ENCODE data around the gene ENTPD2. TPM values are rescaled to one million over a fixed set of nuclear protein-coding genes. Genes with fewer than 3 reads are reported as not detected.

ENTPD2 gene
- total and polyA plus RNA-seq, 2 of the 4 experiments (the other 2 are of a cell fraction) = not detected

GRCh38 chr9:137009217-137009616 is 44.6 kb downstream of the ENTPD2 start:
- H3K27me3 ChIP-seq (ENCODE audit: control insufficient read depth, insufficient read depth, low read length) = no peaks in the 10 kb centered on the region
- no peak overlapping the region for H2BK120ac ChIP-seq (ENCODE audit: low read depth, low read length)
- no peaks in the 10 kb centered on the region for H3K79me1 ChIP-seq (ENCODE audit: low read depth in 1 of 2, low read length in 2 of 2)
- no peak overlapping the region for H3K14ac ChIP-seq (replicated peaks; ENCODE audit: low read depth, low read length)
- no peak overlapping the region for H2AK9ac ChIP-seq (replicated peaks; ENCODE audit: low read depth, low read length, poor library complexity)
- 100% methylated on average over 4 of the region's 18 CpGs; no CpG with 5 or more reads in 1 of the 2 experiments for WGBS, 2 experiments (ENCODE audit: extremely low coverage in 2 of 2, insufficient read length in 1 of 2)
- peaks cover 11% of the 10 kb centered on the region for H3K4me1 ChIP-seq (ENCODE audit: control insufficient read depth, insufficient read depth, low read length)
- H2AK5ac ChIP-seq (ENCODE audit: low read depth, low read length) = no peak overlapping the region
- H3K23ac ChIP-seq (ENCODE audit: low read depth, low read length) = no peak overlapping the region
- H4K8ac ChIP-seq (ENCODE audit: low read depth in 2 of 2, low read length in 2 of 2) = no peak overlapping the region
- H3K9me1 ChIP-seq (ENCODE audit: insufficient read depth, low read length) = peaks cover 5% of the 10 kb centered on the region; the same call in 1 of the 2 replicates
- no peak overlapping the region for H4K5ac ChIP-seq (ENCODE audit: low read depth, low read length)
- TF ChIP-seq RFX5 (IDR thresholded peaks at IDR 0.05; ENCODE audit: low read depth, low read length) = no peak
- no peak for TF ChIP-seq MAZ (IDR thresholded peaks at IDR 0.05; ENCODE audit: borderline replicate concordance, low read depth, low read length)
- no peak for TF ChIP-seq NFE2L2 (IDR thresholded peaks at IDR 0.05; ENCODE audit: low read depth, low read length)
- no peak for TF ChIP-seq BHLHE40 (IDR thresholded peaks at IDR 0.05; ENCODE audit: low read depth, low read length)
- TF ChIP-seq RCOR1 (IDR thresholded peaks at IDR 0.05; ENCODE audit: insufficient replicate concordance, low read length) = no peak
- no peak for TF ChIP-seq ELK1 (IDR thresholded peaks at IDR 0.05; ENCODE audit: borderline replicate concordance, low read depth, low read length)
- TF ChIP-seq RAD21 (IDR thresholded peaks at IDR 0.05; ENCODE audit: low read length) = no peak
- no peak for TF ChIP-seq FOS (IDR thresholded peaks at IDR 0.05; ENCODE audit: low read depth, low read length)
- no peak for TF ChIP-seq USF2 (IDR thresholded peaks at IDR 0.05; ENCODE audit: low read depth, low read length)
- TF ChIP-seq MAFK (IDR thresholded peaks at IDR 0.05; ENCODE audit: low read depth, low read length) = no peak
- no peak overlapping the region for H2AFZ ChIP-seq (replicated peaks; ENCODE audit: low read length, poor library complexity)
- no peak overlapping the region for H3K4ac ChIP-seq (ENCODE audit: low read depth, low read length)
- H3K36me3 ChIP-seq (ENCODE audit: control insufficient read depth, insufficient read depth, low read length) = peaks cover 23% of the 10 kb centered on the region
- in situ Hi-C loops (cut with MboI; ENCODE audit: low sequenced_read_pairs) (no loop called here), intact Hi-C loops (cut with micrococcal nuclease) (no loop called here), dilution Hi-C loops (cut with HindIII; ENCODE audit: low sequenced_read_pairs, unreplicated experiment) (no loop called here)
- H2BK5ac ChIP-seq (ENCODE audit: low read depth, low read length, poor library complexity, severe bottlenecking) = no peak overlapping the region
- no TSS peak for BruUV-seq (replicated peaks)
- no peak overlapping the region for H3K18ac ChIP-seq (ENCODE audit: low read depth, low read length)
- DNase-seq (no peak), ATAC-seq (ENCODE audit: low read depth) (no peak)
- H3K27ac ChIP-seq (ENCODE audit: insufficient read depth, low read length) = no peak overlapping the region
- no peaks in the 10 kb centered on the region for H3K9me3 ChIP-seq (ENCODE audit: control insufficient read depth, insufficient read depth, low read length)
- POLR2A ChIA-PET (ENCODE audit: unreplicated experiment) = no interaction called here
- no peak overlapping the region for H3K4me3 ChIP-seq (ENCODE audit: insufficient read depth, low read depth, low read length)
- peaks cover 8% of the 10 kb centered on the region for H4K20me1 ChIP-seq (ENCODE audit: insufficient read depth, low read length)
- H2BK15ac ChIP-seq (ENCODE audit: low read depth, low read length) = no peak overlapping the region
- no peak overlapping the region for H2BK20ac ChIP-seq (ENCODE audit: low read depth, low read length)
- CTCF ChIA-PET = no interaction called here
- no peak overlapping the region for H3K9ac ChIP-seq (ENCODE audit: low read depth, low read length)
- no peak overlapping the region for H3K56ac ChIP-seq (ENCODE audit: extremely low read depth, insufficient read depth, low read length)
- H4K91ac ChIP-seq (ENCODE audit: insufficient read depth, low read depth, low read length) = no peak overlapping the region
- H3K4me2 ChIP-seq (ENCODE audit: low read depth, low read length) = no peak overlapping the region

Data from IMR-90 (cell line).